HG02588 (cell line): Measurements from ENCODE around the gene DBI.

Experiments
- ATAC-seq: cut with Tn5 transposase; IDR thresholded peaks from one replicate; pipeline ENCODE4 v1.9.1; 2021; ENCODE audit warnings: mild to moderate bottlenecking, moderate library complexity; ENCODE audit not compliant: unreplicated experiment

Gene DBI

GRCh38 chr2:119366649-119367471, at the start of gene DBI, which contains the start of gene C2orf76:
TSS of gene DBI (plus strand) at chr2:119366977. CDS start at chr2:119367052, 75 bp downstream.
TSS of gene C2orf76 (minus strand) at chr2:119366834. CDS start at chr2:119339959, 26,875 bp downstream.
- peak; percentile 96 for ATAC-seq

- ATAC-seq, result no peak
These were observed 49.2 kb upstream of the DBI start for GRCh38 chr2:119317554-119317953.

- ATAC-seq, result no peak
These were observed 47.2 kb upstream of the DBI start for GRCh38 chr2:119319593-119319992.

GRCh38 chr2:119323459-119323858, 43.3 kb upstream of the DBI start:
- ATAC-seq, result no peak

GRCh38 chr2:119324685-119325270, 42.0 kb upstream of the DBI start:
- ATAC-seq, result no peak

- no peak for ATAC-seq
These were observed 39.8 kb upstream of the DBI start for GRCh38 chr2:119326938-119327337.

GRCh38 chr2:119327431-119327830, 39.3 kb upstream of the DBI start:
- ATAC-seq, result no peak

- ATAC-seq, result no peak
These were observed 33.8 kb upstream of the DBI start for GRCh38 chr2:119332953-119333352.

- ATAC-seq, result no peak
These were observed 33.4 kb upstream of the DBI start for GRCh38 chr2:119333360-119333759.

- no peak for ATAC-seq
These were observed 32.9 kb upstream of the DBI start for GRCh38 chr2:119333833-119334232.

- ATAC-seq, result no peak
These were observed 29.0 kb upstream of the DBI start for GRCh38 chr2:119337749-119338148.

GRCh38 chr2:119338272-119338671, 28.5 kb upstream of the DBI start:
- no peak for ATAC-seq

GRCh38 chr2:119338826-119339561, 27.8 kb upstream of the DBI start:
- peak; percentile 99 for ATAC-seq

- no peak for ATAC-seq
These were observed 27.2 kb upstream of the DBI start for GRCh38 chr2:119339562-119339923.

- ATAC-seq, result no peak
These were observed 25.1 kb upstream of the DBI start for GRCh38 chr2:119341684-119342083.

- no peak for ATAC-seq
These were observed 17.5 kb upstream of the DBI start for GRCh38 chr2:119349289-119349688.

- ATAC-seq, result no peak
These were observed 16.3 kb upstream of the DBI start for GRCh38 chr2:119350311-119350998.

GRCh38 chr2:119352357-119352756, 14.4 kb upstream of the DBI start:
- ATAC-seq, result peak; percentile 95

- no peak for ATAC-seq
These were observed 11.9 kb upstream of the DBI start for GRCh38 chr2:119354860-119355259.

- no peak for ATAC-seq
These were observed 7.0 kb upstream of the DBI start for GRCh38 chr2:119359774-119360173.

- ATAC-seq, result no peak
These were observed 6.3 kb upstream of the DBI start for GRCh38 chr2:119360423-119360966.
